Measurements from ENCODE around the gene ATP7A. TPM values are rescaled to one million over a fixed set of nuclear protein-coding genes. Genes with fewer than 3 reads are reported as not detected.

The ATP7A gene
- polyA plus RNA-seq, 4 donors: 14.5 to 18.0 (median 16.8) TPM

Other genes with a start within 250 kb of the ATP7A start
- 10 to 100 TPM; 80.8 to 91.0 (median 85.6) TPM for gene ATRX, start 124.5 kb upstream of the ATP7A start, polyA plus RNA-seq (ENCODE audit: insufficient read length in 4 of 4)
- 100 to 1,000 TPM in 1 of 4 donors, 10 to 100 TPM in 3; 78.4 to 101 (median 90.9) TPM for gene MAGT1, start 15.3 kb upstream of the ATP7A start, polyA plus RNA-seq (ENCODE audit: insufficient read length in 4 of 4)
- 100 to 1,000 TPM; 168 to 377 (median 280) TPM for gene COX7B, start 11.2 kb upstream of the ATP7A start, polyA plus RNA-seq (ENCODE audit: insufficient read length in 4 of 4)
- under 1 TPM in 3 of 4 donors, not detected in 1; 0.19 to 0.66 (median 0.26) TPM for gene PGAM4, start 58.9 kb downstream of the ATP7A start, polyA plus RNA-seq (ENCODE audit: insufficient read length in 4 of 4)
- gene PGK1, start 193.6 kb downstream of the ATP7A start, polyA plus RNA-seq (ENCODE audit: insufficient read length in 4 of 4): 100 to 1,000 TPM; 228 to 448 (median 382) TPM
- 10 to 100 TPM; 36.3 to 65.8 (median 47.9) TPM for gene TAF9B, start 229.0 kb downstream of the ATP7A start, polyA plus RNA-seq (ENCODE audit: insufficient read length in 4 of 4)